ENCODE measurements around the gene RIMBP2.

GRCh38 chr12:130557886-130558765 lies 158.0 kb downstream of the RIMBP2 start:
- TF ChIP-seq RAD21 (conservative IDR thresholded peaks at IDR 0.05) (no peak), CTCF (IDR thresholded peaks at IDR 0.05; ENCODE audit: poor library complexity, severe bottlenecking) (no peak), POLR2AphosphoS5 (IDR thresholded peaks at IDR 0.05) (no peak), EP300 (conservative IDR thresholded peaks at IDR 0.05; ENCODE audit: poor library complexity, severe bottlenecking) (no peak), SMC3 (conservative IDR thresholded peaks at IDR 0.05; ENCODE audit: poor library complexity) (no peak), EZH2 (IDR thresholded peaks at IDR 0.05; ENCODE audit: borderline replicate concordance, insufficient read depth, low read length, poor library complexity, severe bottlenecking) (no peak)

Measured in neural cell (in vitro differentiated cells).